Vagina (tissue), 2 donors: Measurements from ENCODE around the gene MKNK1.

Source experiments
- CTCF ChIP-seq, 3 experiments: fragments of 450-650 bp in 2 of 3; fragments of 200-600 bp in 1 of 3; sonication (generic) in 1 of 3; IDR thresholded peaks; one replicate each; pipeline ENCODE4 v1.5.1; 2017 to 2019; ENCODE audit warnings: antibody characterized with exemption in 3 of 3, mild to moderate bottlenecking in 2 of 3, moderate library complexity in 2 of 3
- POLR2A ChIP-seq, 2 donors: fragments of 450-650 bp; IDR thresholded peaks; one replicate each; pipeline ENCODE4 v1.6.1; 2017; ENCODE audit warnings: antibody characterized with exemption in 2 of 2, mild to moderate bottlenecking in 2 of 2, moderate library complexity in 2 of 2
- POLR2AphosphoS5 ChIP-seq, 2 donors: sonication (generic); formaldehyde crosslinking; IDR thresholded peaks; one replicate each; pipeline ENCODE4 v1.9.0; 2017; ENCODE audit warnings: antibody characterized with exemption in 2 of 2, mild to moderate bottlenecking in 2 of 2, low read depth in 1 of 2; ENCODE audit not compliant: insufficient read depth in 1 of 2

GRCh38 chr1:46611691-46612221 lies 7.7 kb upstream of the MKNK1 start:
- TF ChIP-seq POLR2AphosphoS5 (IDR thresholded peaks at IDR 0.05; ENCODE audit: insufficient read depth in 1 of 2, low read depth in 1 of 2), result peak in 1 of 2 donors; percentile 33
- TF ChIP-seq CTCF (IDR thresholded peaks at IDR 0.05), result no peak
- TF ChIP-seq POLR2A (IDR thresholded peaks at IDR 0.05), result no peak
